Breast epithelium (tissue), 4 donors: ENCODE data around the gene FAM50A. TPM values are rescaled to one million over a fixed set of nuclear protein-coding genes. Genes with fewer than 3 reads are reported as not detected.

Experiments used
- DNase-seq, 2 donors: peaks; one replicate each; pipeline ENCODE4 v3.0.0-alpha.2; 2019; ENCODE audit warnings: low spot score in 2 of 2
- H3K27ac ChIP-seq, 2 donors: fragments of 200-600 bp; sonication (generic) in 1 of 2; one replicate each; pipeline ENCODE4 v1.5.1; 2016 to 2019; ENCODE audit warnings: mild to moderate bottlenecking in 1 of 2
- H3K27me3 ChIP-seq, 2 donors: fragments of 200-600 bp; sonication (generic) in 1 of 2; one replicate each; pipeline versions ENCODE4 v1.5.1 to v1.6.0; 2017 to 2019; ENCODE audit warnings: control low read depth in 1 of 2, mild to moderate bottlenecking in 1 of 2
- H3K36me3 ChIP-seq: fragments of 200-600 bp; one replicate; pipeline ENCODE4 v1.5.1; 2019
- H3K4me1 ChIP-seq, 2 donors: fragments of 200-600 bp; sonication (generic); one replicate each; pipeline ENCODE4 v1.5.1; 2016 to 2019; ENCODE audit warnings: control low read depth in 1 of 2
- H3K4me3 ChIP-seq, 3 donors: fragments of 200-600 bp; sonication (generic); 1 replicate in 2 of 3; 2 replicates in 1 of 3; pipeline ENCODE4 v1.5.1; 2016 to 2019; ENCODE audit warnings: mild to moderate bottlenecking in 3 of 3, moderate library complexity in 2 of 3
- H3K9me3 ChIP-seq, 2 donors: fragments of 200-600 bp; sonication (generic) in 1 of 2; one replicate each; pipeline ENCODE4 v1.5.1; 2016 to 2019; ENCODE audit warnings: control low read depth in 1 of 2
- CTCF ChIP-seq, 3 donors: fragments of 450-650 bp; IDR thresholded peaks; one replicate each; pipeline ENCODE4 v1.5.1; 2016 to 2017; ENCODE audit warnings: antibody characterized with exemption in 3 of 3, mild to moderate bottlenecking in 3 of 3, moderate library complexity in 3 of 3
- POLR2A ChIP-seq: fragments of 450-650 bp; IDR thresholded peaks from one replicate; pipeline ENCODE4 v1.6.1; 2016; ENCODE audit warnings: antibody characterized with exemption, mild to moderate bottlenecking, moderate library complexity
- POLR2AphosphoS5 ChIP-seq, 3 donors: sonication (generic); formaldehyde crosslinking; IDR thresholded peaks; one replicate each; pipeline ENCODE4 v1.6.1; 2017; ENCODE audit warnings: antibody characterized with exemption in 3 of 3
- intact Hi-C: fragments of 100-400 bp; cut with DNase I; formaldehyde crosslinking; loops from one replicate; pipeline ENCODE4 v1.15.1; 2023; ENCODE audit warnings: low total_unique reads
- total RNA-seq, 3 donors: library from RNA; depleted of rRNA; stranded (reverse); fragments of >200 nt; gene quantifications; one replicate each; pipeline ENCODE4 v1.1.0, GENCODE V29; 2016

The FAM50A gene
- total RNA-seq, 3 donors from 2014 or later, result 30.7 to 94.4 (median 64.2) TPM

DNA sequence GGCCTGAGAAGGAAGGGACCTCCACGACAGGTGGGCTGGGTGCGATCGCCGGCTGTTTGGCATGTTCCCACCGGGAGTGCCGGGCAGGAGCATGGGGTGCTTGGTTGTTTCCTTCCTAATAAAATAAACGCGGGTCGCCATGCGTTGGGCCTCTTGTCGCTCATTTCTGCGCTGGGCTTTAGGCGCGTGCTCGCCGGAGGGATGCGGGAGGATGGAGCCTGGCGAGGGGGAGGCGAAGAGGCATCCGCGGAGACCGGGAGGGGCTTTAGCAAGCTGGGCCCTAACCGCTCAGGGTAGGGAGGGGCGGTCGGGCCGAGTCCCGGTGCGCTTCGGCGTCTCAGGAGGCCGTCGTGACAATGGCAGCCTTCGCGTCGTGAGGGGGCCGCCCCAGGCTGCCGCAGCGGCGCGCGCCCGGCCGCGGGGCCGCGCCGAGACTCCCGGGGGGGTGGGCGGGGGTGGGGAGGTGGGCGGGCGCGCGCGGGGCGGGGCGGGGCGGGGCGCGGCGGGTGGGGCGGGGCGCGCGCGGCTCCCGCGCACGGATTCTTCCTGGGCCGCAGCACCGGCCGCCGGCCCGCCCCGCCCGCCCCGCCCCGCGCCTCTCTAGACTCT, 7.5 kb upstream of the FAM50A start:
- peak overlapping the region; percentile 84 to 96 for H3K27ac ChIP-seq
- no peak for DNase-seq
- intact Hi-C loops, result loop anchor here (1.0 kb wide), 1 partner anchor 17 kb away; no protein-coding TSS in a partner anchor
- no peaks in the 10 kb centered on the region for H3K9me3 ChIP-seq
- H3K27me3 ChIP-seq, result peaks cover 0 to 49% of the 10 kb centered on the region in 2 donors
- TF ChIP-seq CTCF (IDR thresholded peaks at IDR 0.05), result no peak
- TF ChIP-seq POLR2AphosphoS5 (IDR thresholded peaks at IDR 0.05), result no peak
- no peak for TF ChIP-seq POLR2A
- H3K4me3 ChIP-seq, result peak overlapping the region; percentile 63 to 89 (median 70)
- H3K36me3 ChIP-seq, result no peaks in the 10 kb centered on the region
- no peaks in the 10 kb centered on the region for H3K4me1 ChIP-seq

GRCh38 chrX:154436983-154437752, 6.8 kb upstream of the FAM50A start, which contains the start of gene GDI1:
Gene GDI1 (plus strand): TSS chrX:154437154. CDS start chrX:154437255, 101 bp downstream.
- no peak for DNase-seq
- Histone ChIP-seq H3K9me3 (no peaks in the 10 kb centered on the region), H3K36me3 (no peaks in the 10 kb centered on the region), H3K27me3 (peaks cover 0 to 50% of the 10 kb centered on the region in 2 donors), H3K4me3 (peak within 1 kb of the TSS; percentile 63 to 89 (median 70)), H3K4me1 (no peaks in the 10 kb centered on the region), H3K27ac (peak within 1 kb of the TSS; percentile 84 to 96)
- intact Hi-C loops, result loop anchor here (1.0 kb wide), 1 partner anchor 16 kb away; no protein-coding TSS in a partner anchor
- TF ChIP-seq POLR2A, result no peak
- TF ChIP-seq CTCF (IDR thresholded peaks at IDR 0.05), result no peak
- peak in 2 of 3 donors; percentile 30 to 61 for TF ChIP-seq POLR2AphosphoS5 (IDR thresholded peaks at IDR 0.05)

DNA sequence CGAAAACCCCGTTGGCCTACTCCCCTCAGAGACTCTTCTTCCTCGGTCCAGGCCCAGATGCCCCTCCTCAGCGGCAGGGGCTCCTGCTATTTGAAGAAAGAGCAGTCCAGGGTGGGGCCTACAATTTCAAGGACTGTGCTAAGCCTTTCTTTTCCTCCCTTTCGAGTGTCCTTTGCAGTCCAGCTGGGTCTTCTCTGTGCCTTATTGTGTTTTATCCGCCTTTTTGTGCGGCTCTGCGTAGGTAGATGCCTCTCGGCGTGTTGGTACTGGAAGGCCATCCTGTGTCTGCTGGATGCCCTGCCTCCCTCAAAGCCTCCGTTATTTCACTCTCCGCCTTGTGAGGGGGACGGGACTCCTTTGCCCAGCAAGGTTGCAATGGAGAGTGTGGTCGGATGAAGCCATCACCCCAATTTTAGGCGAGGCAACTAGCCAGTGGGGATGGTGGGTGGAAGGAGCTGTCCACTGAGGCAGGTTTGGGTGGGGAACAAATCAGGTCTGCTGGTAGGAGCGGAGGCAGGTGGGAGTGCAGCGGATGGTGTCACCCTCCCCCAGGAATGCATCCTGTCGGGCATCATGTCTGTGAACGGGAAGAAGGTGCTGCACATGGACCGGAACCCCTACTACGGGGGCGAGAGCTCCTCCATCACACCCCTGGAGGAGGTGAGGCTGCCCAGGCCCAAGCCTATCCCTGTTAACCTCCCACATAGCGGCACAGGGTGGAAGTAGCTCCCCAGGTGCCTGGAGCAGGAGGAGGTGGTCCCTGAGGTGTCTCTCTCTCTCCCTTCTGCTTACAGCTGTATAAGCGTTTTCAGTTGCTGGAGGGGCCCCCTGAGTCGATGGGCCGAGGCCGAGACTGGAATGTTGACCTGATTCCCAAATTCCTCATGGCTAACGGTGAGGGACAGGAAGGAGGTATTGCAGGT, 5.7 kb upstream of the FAM50A start:
- no peak for DNase-seq
- no peaks in the 10 kb centered on the region for H3K36me3 ChIP-seq
- peaks cover 0 to 51% of the 10 kb centered on the region in 2 donors for H3K27me3 ChIP-seq
- H3K9me3 ChIP-seq, result no peaks in the 10 kb centered on the region
- intact Hi-C loops, result no loop called here
- peak overlapping the region; percentile 63 to 89 (median 70) for H3K4me3 ChIP-seq
- no peaks in the 10 kb centered on the region for H3K4me1 ChIP-seq
- H3K27ac ChIP-seq, result peak overlapping the region in 1 of 2 donors; percentile 96
- TF ChIP-seq POLR2A (no peak), POLR2AphosphoS5 (IDR thresholded peaks at IDR 0.05) (no peak)

DNA sequence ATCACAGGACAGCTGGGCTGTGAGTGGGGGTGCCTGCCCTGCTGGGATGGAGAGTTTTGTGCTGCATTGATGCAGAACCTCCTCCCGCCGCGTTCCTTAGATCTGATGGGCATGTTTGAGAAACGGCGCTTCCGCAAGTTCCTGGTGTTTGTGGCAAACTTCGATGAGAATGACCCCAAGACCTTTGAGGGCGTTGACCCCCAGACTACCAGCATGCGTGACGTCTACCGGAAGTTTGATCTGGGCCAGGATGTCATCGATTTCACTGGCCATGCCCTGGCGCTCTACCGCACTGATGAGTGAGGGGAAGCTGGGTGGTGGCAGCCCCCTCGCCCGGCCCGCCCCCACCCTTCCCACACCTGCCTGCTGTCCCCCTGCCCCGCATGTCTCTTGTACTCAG, 4.1 kb upstream of the FAM50A start:
- no peaks in the 10 kb centered on the region for H3K9me3 ChIP-seq
- no peak for DNase-seq
- H3K4me3 ChIP-seq, result no peak overlapping the region
- intact Hi-C loops, result no loop called here
- H3K27ac ChIP-seq, result no peak overlapping the region
- H3K4me1 ChIP-seq, result no peaks in the 10 kb centered on the region
- TF ChIP-seq CTCF (IDR thresholded peaks at IDR 0.05) (no peak), POLR2AphosphoS5 (IDR thresholded peaks at IDR 0.05) (no peak), POLR2A (no peak)
- peaks cover 0 to 40% of the 10 kb centered on the region in 2 donors for H3K27me3 ChIP-seq
- no peaks in the 10 kb centered on the region for H3K36me3 ChIP-seq

DNA sequence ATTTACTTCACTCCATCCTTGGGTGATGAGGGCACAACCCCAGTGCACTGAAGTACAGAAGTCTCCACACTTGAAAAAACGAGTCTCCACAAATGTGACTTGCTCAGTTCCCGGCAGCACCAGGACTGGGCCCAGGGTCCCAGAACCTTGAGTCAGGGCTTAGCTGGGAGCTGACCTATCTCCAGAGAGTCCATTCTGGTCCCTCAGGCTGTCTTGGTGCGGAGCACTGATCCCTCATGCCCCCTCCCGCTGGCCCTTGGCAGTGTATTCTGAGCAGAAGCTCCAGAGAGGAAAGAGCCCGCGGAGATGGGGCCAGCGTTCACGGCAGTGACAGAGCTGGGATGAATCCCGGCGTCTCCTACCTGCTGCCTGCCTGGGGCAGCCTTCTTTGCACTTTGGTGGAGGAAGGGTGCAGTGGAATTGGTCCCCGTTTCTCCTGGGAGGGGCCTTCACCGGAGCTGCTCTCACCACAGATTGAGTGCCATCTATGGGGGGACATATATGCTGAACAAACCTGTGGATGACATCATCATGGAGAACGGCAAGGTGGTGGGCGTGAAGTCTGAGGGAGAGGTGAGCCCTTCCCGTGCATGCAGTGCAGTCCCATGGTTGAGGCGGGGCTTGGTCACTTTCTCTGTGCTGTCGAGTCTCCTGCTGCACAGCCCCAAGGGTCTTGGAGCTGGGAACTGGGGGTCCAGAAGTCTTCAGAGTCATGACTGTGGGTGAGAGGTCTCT, 3.2 kb upstream of the FAM50A start:
- H3K9me3 ChIP-seq, result no peaks in the 10 kb centered on the region
- intact Hi-C loops, result no loop called here
- no peak overlapping the region for H3K27ac ChIP-seq
- no peaks in the 10 kb centered on the region for H3K36me3 ChIP-seq
- H3K27me3 ChIP-seq, result peaks cover 0 to 45% of the 10 kb centered on the region in 2 donors
- H3K4me1 ChIP-seq, result no peaks in the 10 kb centered on the region
- no peak for DNase-seq
- no peak for TF ChIP-seq POLR2A
- TF ChIP-seq CTCF (IDR thresholded peaks at IDR 0.05), result no peak
- TF ChIP-seq POLR2AphosphoS5 (IDR thresholded peaks at IDR 0.05), result no peak
- no peak overlapping the region for H3K4me3 ChIP-seq
